Activated T-helper 2 cell treated with anti-CD3 and anti-CD28 coated beads, Interferon-gamma antibody, Interleukin-2, Interleukin-4, amounts not matched to agents 10 μg/mL and 5 μg/mL and 100 μg/mL, durations not matched to agents 14 hours and 24 hours and 36 hours (primary cell): ENCODE data around the gene PPP1R13B. TPM values are rescaled to one million over a fixed set of nuclear protein-coding genes. Genes with fewer than 3 reads are reported as not detected.
A peak's percentile ranks its signal among the peaks of the same experiment; 100 is the strongest.

ENCODE experiments used
- DNase-seq: peaks from one replicate; pipeline ENCODE4 v3.0.0; 2021; ENCODE audit warnings: low spot score
- H3K27ac Mint-ChIP-seq: one replicate; pipeline ENCODE4 v1.8.0; 2021; ENCODE audit warnings: mixed read lengths
- H3K27me3 Mint-ChIP-seq: one replicate; pipeline ENCODE4 v1.8.0; 2021; ENCODE audit warnings: low read depth, mixed read lengths
- H3K36me3 Mint-ChIP-seq: one replicate; pipeline ENCODE4 v1.8.0; 2021; ENCODE audit warnings: low read depth, mixed read lengths
- H3K4me1 Mint-ChIP-seq: one replicate; pipeline ENCODE4 v1.8.0; 2021; ENCODE audit warnings: low read depth, mixed read lengths
- H3K4me3 Mint-ChIP-seq: one replicate; pipeline ENCODE4 v1.8.0; 2021; ENCODE audit warnings: low read depth, mild to moderate bottlenecking, moderate library complexity, mixed read lengths
- H3K9me3 Mint-ChIP-seq: one replicate; pipeline ENCODE4 v1.8.0; 2021; ENCODE audit warnings: mixed read lengths
- intact Hi-C: fragments of 100-400 bp; cut with micrococcal nuclease; formaldehyde crosslinking; loops from one replicate; pipeline ENCODE4 v1.15.1; 2023
- total RNA-seq: library from RNA; stranded (reverse); gene quantifications from 2 replicates; pipeline ENCODE4 v1.2.3, GENCODE V29; 2022

The PPP1R13B gene
- total RNA-seq, 1 donor from 2014 or later, result 7.8 TPM

- Mint-ChIP-seq H3K27ac (no peak overlapping the region), H3K4me3 (no peak overlapping the region), H3K27me3 (no peaks in the 10 kb centered on the region), H3K36me3 (no peaks in the 10 kb centered on the region), H3K4me1 (no peaks in the 10 kb centered on the region), H3K9me3 (no peaks in the 10 kb centered on the region)
- intact Hi-C loops, result no loop called here
- no peak for DNase-seq
These were observed 39.2 kb upstream of the PPP1R13B start for GRCh38 chr14:103886304-103887169.

- H3K4me3 Mint-ChIP-seq, result no peak overlapping the region
- no peaks in the 10 kb centered on the region for H3K4me1 Mint-ChIP-seq
- no peaks in the 10 kb centered on the region for H3K9me3 Mint-ChIP-seq
- intact Hi-C loops, result no loop called here
- H3K36me3 Mint-ChIP-seq, result no peaks in the 10 kb centered on the region
- H3K27ac Mint-ChIP-seq, result no peak overlapping the region
- DNase-seq, result no peak
- no peaks in the 10 kb centered on the region for H3K27me3 Mint-ChIP-seq
These were observed 38.1 kb upstream of the PPP1R13B start for GRCh38 chr14:103885509-103885932.

GRCh38 chr14:103884854-103885253 is 37.5 kb upstream of the PPP1R13B start:
- H3K27me3 Mint-ChIP-seq, result no peaks in the 10 kb centered on the region
- intact Hi-C loops, result no loop called here
- no peak overlapping the region for H3K27ac Mint-ChIP-seq
- no peak for DNase-seq
- peaks cover 4% of the 10 kb centered on the region for H3K4me1 Mint-ChIP-seq
- H3K36me3 Mint-ChIP-seq, result no peaks in the 10 kb centered on the region
- no peak overlapping the region for H3K4me3 Mint-ChIP-seq
- no peaks in the 10 kb centered on the region for H3K9me3 Mint-ChIP-seq

GRCh38 chr14:103883263-103883523 is 35.8 kb upstream of the PPP1R13B start:
- Mint-ChIP-seq H3K27me3 (no peaks in the 10 kb centered on the region), H3K4me1 (peaks cover 9% of the 10 kb centered on the region), H3K27ac (no peak overlapping the region), H3K9me3 (no peaks in the 10 kb centered on the region), H3K36me3 (no peaks in the 10 kb centered on the region), H3K4me3 (no peak overlapping the region)
- intact Hi-C loops, result no loop called here
- DNase-seq, result no peak

GRCh38 chr14:103882503-103883262 is 35.3 kb upstream of the PPP1R13B start:
- Mint-ChIP-seq H3K27ac (no peak overlapping the region), H3K9me3 (no peaks in the 10 kb centered on the region), H3K36me3 (no peaks in the 10 kb centered on the region), H3K4me1 (peaks cover 9% of the 10 kb centered on the region), H3K4me3 (no peak overlapping the region), H3K27me3 (no peaks in the 10 kb centered on the region)
- no peak for DNase-seq
- intact Hi-C loops, result no loop called here

- Mint-ChIP-seq H3K9me3 (no peaks in the 10 kb centered on the region), H3K4me3 (no peak overlapping the region), H3K27me3 (no peaks in the 10 kb centered on the region), H3K27ac (no peak overlapping the region), H3K4me1 (peaks cover 9% of the 10 kb centered on the region), H3K36me3 (no peaks in the 10 kb centered on the region)
- intact Hi-C loops, result no loop called here
- no peak for DNase-seq
These were observed 34.2 kb upstream of the PPP1R13B start for GRCh38 chr14:103881268-103882201.

GRCh38 chr14:103880348-103881267 is 33.2 kb upstream of the PPP1R13B start:
- intact Hi-C loops, result no loop called here
- Mint-ChIP-seq H3K27ac (no peak overlapping the region), H3K27me3 (no peaks in the 10 kb centered on the region), H3K4me1 (peaks cover 9% of the 10 kb centered on the region), H3K36me3 (no peaks in the 10 kb centered on the region), H3K4me3 (peak overlapping the region; percentile 8), H3K9me3 (no peaks in the 10 kb centered on the region)
- no peak for DNase-seq

GRCh38 chr14:103879570-103880347 is 32.4 kb upstream of the PPP1R13B start:
- DNase-seq, result no peak

GRCh38 chr14:103879118-103879569 is 31.8 kb upstream of the PPP1R13B start:
- H3K27ac Mint-ChIP-seq, result no peak overlapping the region
- intact Hi-C loops, result no loop called here
- no peaks in the 10 kb centered on the region for H3K9me3 Mint-ChIP-seq
- H3K4me3 Mint-ChIP-seq, result no peak overlapping the region
- peaks cover 15% of the 10 kb centered on the region for H3K4me1 Mint-ChIP-seq
- DNase-seq, result no peak
- H3K36me3 Mint-ChIP-seq, result no peaks in the 10 kb centered on the region
- no peaks in the 10 kb centered on the region for H3K27me3 Mint-ChIP-seq

More at GRCh38 chr14:103879570-103880347, 32.4 kb upstream of the PPP1R13B start:
- Mint-ChIP-seq H3K4me3 (peak overlapping the region; percentile 21), H3K36me3 (no peaks in the 10 kb centered on the region), H3K27ac (no peak overlapping the region), H3K9me3 (no peaks in the 10 kb centered on the region), H3K4me1 (peaks cover 14% of the 10 kb centered on the region), H3K27me3 (no peaks in the 10 kb centered on the region)
- intact Hi-C loops, result no loop called here

GRCh38 chr14:103878180-103878579 is 30.8 kb upstream of the PPP1R13B start:
- H3K4me1 Mint-ChIP-seq, result peaks cover 15% of the 10 kb centered on the region
- intact Hi-C loops, result no loop called here

GRCh38 chr14:103875010-103875409 is 27.6 kb upstream of the PPP1R13B start:
- Mint-ChIP-seq H3K4me1 (peaks cover 14% of the 10 kb centered on the region), H3K27me3 (no peaks in the 10 kb centered on the region), H3K36me3 (no peaks in the 10 kb centered on the region), H3K27ac (no peak overlapping the region), H3K4me3 (no peak overlapping the region), H3K9me3 (no peaks in the 10 kb centered on the region)
- intact Hi-C loops, result no loop called here
- no peak for DNase-seq

More at GRCh38 chr14:103878180-103878579, 30.8 kb upstream of the PPP1R13B start:
- Mint-ChIP-seq H3K27ac (no peak overlapping the region), H3K27me3 (no peaks in the 10 kb centered on the region), H3K4me3 (no peak overlapping the region), H3K9me3 (no peaks in the 10 kb centered on the region), H3K36me3 (no peaks in the 10 kb centered on the region)
- no peak for DNase-seq
